NCI-H82 (cell line): ENCODE measurements around the gene PDZRN3.

Experiments
- DNase-seq: peaks from one replicate; lab custom pipeline; 2025; lab: John Stamatoyannopoulos, UW

Gene PDZRN3

GRCh38 chr3:73451301-73451944 is 173.3 kb downstream of the PDZRN3 start:
- DNase-seq: no peak

GRCh38 chr3:73449774-73450173 is 175.0 kb downstream of the PDZRN3 start:
- DNase-seq: no peak

- DNase-seq: peak; percentile 12
These were observed 175.9 kb downstream of the PDZRN3 start for GRCh38 chr3:73448761-73449301.

- no peak for DNase-seq
These were observed 176.7 kb downstream of the PDZRN3 start for GRCh38 chr3:73448041-73448440.

GRCh38 chr3:73447111-73447510 is 177.6 kb downstream of the PDZRN3 start:
- no peak for DNase-seq

GRCh38 chr3:73446467-73447110 is 178.2 kb downstream of the PDZRN3 start:
- no peak for DNase-seq

GRCh38 chr3:73442886-73443285 is 181.9 kb downstream of the PDZRN3 start:
- no peak for DNase-seq

GRCh38 chr3:73442152-73442551 is 182.6 kb downstream of the PDZRN3 start:
- DNase-seq: peak; percentile 9

- DNase-seq: no peak
These were observed 186.9 kb downstream of the PDZRN3 start for GRCh38 chr3:73437828-73438227.

GRCh38 chr3:73435055-73435454 is 189.7 kb downstream of the PDZRN3 start:
- DNase-seq: no peak

GRCh38 chr3:73433687-73434086 is 191.1 kb downstream of the PDZRN3 start:
- DNase-seq: no peak

GRCh38 chr3:73433079-73433478 is 191.7 kb downstream of the PDZRN3 start:
- no peak for DNase-seq

- DNase-seq: no peak
These were observed 192.1 kb downstream of the PDZRN3 start for GRCh38 chr3:73432706-73433032.

- peak; percentile 69 for DNase-seq
These were observed 192.6 kb downstream of the PDZRN3 start for GRCh38 chr3:73432023-73432705.

GRCh38 chr3:73431183-73431900 is 193.4 kb downstream of the PDZRN3 start:
- peak; percentile 96 for DNase-seq

GRCh38 chr3:73427048-73427706 is 197.6 kb downstream of the PDZRN3 start:
- DNase-seq: peak; percentile 12

GRCh38 chr3:73426606-73427005 is 198.1 kb downstream of the PDZRN3 start:
- no peak for DNase-seq

GRCh38 chr3:73423116-73423515 is 201.6 kb downstream of the PDZRN3 start:
- DNase-seq: no peak

- no peak for DNase-seq
These were observed 202.2 kb downstream of the PDZRN3 start for GRCh38 chr3:73422571-73422970.

GRCh38 chr3:73419942-73420341 is 204.8 kb downstream of the PDZRN3 start:
- no peak for DNase-seq

GRCh38 chr3:73419179-73419803 is 205.4 kb downstream of the PDZRN3 start:
- DNase-seq: no peak
